Measurements from ENCODE around the gene CFAP65. TPM values are rescaled to one million over a fixed set of nuclear protein-coding genes. Genes with fewer than 3 reads are reported as not detected.
A peak's percentile ranks its signal among the peaks of the same experiment; 100 is the strongest.

Gene CFAP65
- total and polyA plus RNA-seq, 9 of the 15 experiments (the other 6 are each of a cell fraction or from before 2014, with no cell fraction given), result not detected

- 0 out of 2 replicates have a peak, but pooled peaks have one; percentile 21 for TF ChIP-seq CTBP1 (IDR thresholded peaks at IDR 0.05; ENCODE audit: borderline replicate concordance)
- TF ChIP-seq, protein P1, sequence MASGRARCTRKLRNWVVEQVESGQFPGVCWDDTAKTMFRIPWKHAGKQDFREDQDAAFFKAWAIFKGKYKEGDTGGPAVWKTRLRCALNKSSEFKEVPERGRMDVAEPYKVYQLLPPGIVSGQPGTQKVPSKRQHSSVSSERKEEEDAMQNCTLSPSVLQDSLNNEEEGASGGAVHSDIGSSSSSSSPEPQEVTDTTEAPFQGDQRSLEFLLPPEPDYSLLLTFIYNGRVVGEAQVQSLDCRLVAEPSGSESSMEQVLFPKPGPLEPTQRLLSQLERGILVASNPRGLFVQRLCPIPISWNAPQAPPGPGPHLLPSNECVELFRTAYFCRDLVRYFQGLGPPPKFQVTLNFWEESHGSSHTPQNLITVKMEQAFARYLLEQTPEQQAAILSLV (tag; IDR thresholded peaks at IDR 0.05), result no peak
- TF ChIP-seq GMEB1 (CRISPR knock-in tag; IDR thresholded peaks at IDR 0.05), result no peak
- no peak for TF ChIP-seq L3MBTL2 (IDR thresholded peaks at IDR 0.05)
- peak; percentile 51 for TF ChIP-seq MEIS2 (IDR thresholded peaks at IDR 0.05; ENCODE audit: partially characterized antibody)
- no peak for TF ChIP-seq MCM5 (IDR thresholded peaks at IDR 0.05; ENCODE audit: low read depth)
- TF ChIP-seq HOXB6 (CRISPR knock-in tag; IDR thresholded peaks at IDR 0.05; ENCODE audit: borderline replicate concordance), result no peak
- no peak for TF ChIP-seq ESRRB (CRISPR knock-in tag; IDR thresholded peaks at IDR 0.05; ENCODE audit: borderline replicate concordance)
- TF ChIP-seq MNT (conservative IDR thresholded peaks at IDR 0.05), result 0 out of 4 replicates have a peak, but pooled peaks have one; percentile 18 to 40
- peak; percentile 9; the same call in 1 of the 2 replicates for TF ChIP-seq TAF7 (tag; IDR thresholded peaks at IDR 0.05)
- TF ChIP-seq, protein P2, sequence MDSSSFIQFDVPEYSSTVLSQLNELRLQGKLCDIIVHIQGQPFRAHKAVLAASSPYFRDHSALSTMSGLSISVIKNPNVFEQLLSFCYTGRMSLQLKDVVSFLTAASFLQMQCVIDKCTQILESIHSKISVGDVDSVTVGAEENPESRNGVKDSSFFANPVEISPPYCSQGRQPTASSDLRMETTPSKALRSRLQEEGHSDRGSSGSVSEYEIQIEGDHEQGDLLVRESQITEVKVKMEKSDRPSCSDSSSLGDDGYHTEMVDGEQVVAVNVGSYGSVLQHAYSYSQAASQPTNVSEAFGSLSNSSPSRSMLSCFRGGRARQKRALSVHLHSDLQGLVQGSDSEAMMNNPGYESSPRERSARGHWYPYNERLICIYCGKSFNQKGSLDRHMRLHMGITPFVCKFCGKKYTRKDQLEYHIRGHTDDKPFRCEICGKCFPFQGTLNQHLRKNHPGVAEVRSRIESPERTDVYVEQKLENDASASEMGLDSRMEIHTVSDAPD (CRISPR knock-in tag; IDR thresholded peaks at IDR 0.05), result no peak
- TF ChIP-seq, protein P3, sequence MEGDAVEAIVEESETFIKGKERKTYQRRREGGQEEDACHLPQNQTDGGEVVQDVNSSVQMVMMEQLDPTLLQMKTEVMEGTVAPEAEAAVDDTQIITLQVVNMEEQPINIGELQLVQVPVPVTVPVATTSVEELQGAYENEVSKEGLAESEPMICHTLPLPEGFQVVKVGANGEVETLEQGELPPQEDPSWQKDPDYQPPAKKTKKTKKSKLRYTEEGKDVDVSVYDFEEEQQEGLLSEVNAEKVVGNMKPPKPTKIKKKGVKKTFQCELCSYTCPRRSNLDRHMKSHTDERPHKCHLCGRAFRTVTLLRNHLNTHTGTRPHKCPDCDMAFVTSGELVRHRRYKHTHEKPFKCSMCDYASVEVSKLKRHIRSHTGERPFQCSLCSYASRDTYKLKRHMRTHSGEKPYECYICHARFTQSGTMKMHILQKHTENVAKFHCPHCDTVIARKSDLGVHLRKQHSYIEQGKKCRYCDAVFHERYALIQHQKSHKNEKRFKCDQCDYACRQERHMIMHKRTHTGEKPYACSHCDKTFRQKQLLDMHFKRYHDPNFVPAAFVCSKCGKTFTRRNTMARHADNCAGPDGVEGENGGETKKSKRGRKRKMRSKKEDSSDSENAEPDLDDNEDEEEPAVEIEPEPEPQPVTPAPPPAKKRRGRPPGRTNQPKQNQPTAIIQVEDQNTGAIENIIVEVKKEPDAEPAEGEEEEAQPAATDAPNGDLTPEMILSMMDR (IDR thresholded peaks at IDR 0.05 in 2 of 3, conservative IDR thresholded peaks at IDR 0.05 in 1 of 3; ENCODE audit: insufficient read depth in 2 of 3, low read depth in 1 of 3, low read length in 3 of 3), result no peak
- TF ChIP-seq BRCA1 (IDR thresholded peaks at IDR 0.05), result no peak
- no peak for TF ChIP-seq BRCA1 (CRISPR knock-in tag; IDR thresholded peaks at IDR 0.05)
- TF ChIP-seq, protein P4, sequence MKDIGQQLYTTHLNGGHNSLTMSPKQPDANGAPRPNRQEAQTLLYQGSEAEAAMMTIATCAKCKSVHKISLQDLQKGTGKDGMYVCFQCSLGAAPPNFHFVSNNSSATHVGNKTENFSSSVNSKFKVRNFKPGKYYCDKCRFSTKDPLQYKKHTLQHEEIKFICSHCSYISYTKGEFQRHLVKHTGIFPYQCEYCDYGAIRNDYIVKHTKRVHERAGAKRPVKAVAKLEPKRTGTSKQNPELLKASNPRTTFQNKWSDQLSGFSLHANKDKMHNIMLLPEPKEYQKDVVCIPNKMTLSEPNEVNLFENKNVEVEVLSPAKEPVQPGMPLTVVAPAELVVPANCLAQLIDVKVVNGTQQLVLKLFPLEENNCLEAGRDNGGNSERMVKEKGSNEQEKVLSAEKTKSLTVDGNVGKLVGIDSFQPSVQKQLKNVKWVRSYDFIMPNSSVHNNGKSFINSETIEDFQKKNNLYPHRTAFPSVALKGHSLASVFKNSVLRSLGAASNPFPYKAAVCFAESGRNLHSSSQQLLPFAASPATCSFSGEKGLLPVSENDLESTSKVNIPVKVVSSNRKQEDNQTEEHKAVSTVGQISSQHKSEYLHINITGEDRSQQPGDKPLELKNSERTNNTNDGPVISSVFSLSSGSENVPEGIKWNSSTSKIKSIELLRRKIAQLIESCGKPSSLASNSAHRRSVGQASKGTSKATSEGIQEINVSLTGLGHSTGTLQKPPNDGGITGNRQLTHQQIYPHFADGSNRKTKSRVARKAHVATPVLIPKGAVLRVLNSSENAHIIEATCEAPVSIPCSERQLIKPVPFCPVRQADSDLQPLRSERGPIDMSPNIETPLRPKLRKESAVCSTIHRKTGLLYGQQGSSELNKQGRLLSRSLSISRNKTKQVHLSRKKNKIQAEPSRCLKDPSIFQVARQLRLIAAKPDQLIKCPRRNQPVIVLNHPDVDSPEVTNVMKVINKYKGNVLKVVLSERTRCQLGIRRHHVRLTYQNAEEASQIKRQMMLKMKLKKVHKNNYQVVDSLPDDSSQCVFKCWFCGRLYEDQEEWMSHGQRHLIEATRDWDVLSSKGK (CRISPR knock-in tag; IDR thresholded peaks at IDR 0.05), result no peak
- no peak for TF ChIP-seq SREBF1 (IDR thresholded peaks at IDR 0.05; ENCODE audit: borderline replicate concordance, low read depth, low read length)
These were observed 77.1 kb downstream of the CFAP65 start (continued) for GRCh38 chr2:218964041-218964771.

Data from K562 (cell line).